22Rv1 (cell line): ENCODE results near the gene LMBR1.

Experiments used
- ZFX ChIP-seq: fragments of 450-650 bp; IDR thresholded peaks from 2 replicates; pipeline ENCODE4 v1.6.1; 2017; ENCODE audit warnings: antibody characterized with exemption, borderline replicate concordance
- TF ChIP-seq, protein P1 (sequence below): fragments of 450-650 bp; IDR thresholded peaks from 2 replicates; pipeline ENCODE4 v1.5.1; 2017; ENCODE audit warnings: mild to moderate bottlenecking

- TF ChIP-seq, protein P1, sequence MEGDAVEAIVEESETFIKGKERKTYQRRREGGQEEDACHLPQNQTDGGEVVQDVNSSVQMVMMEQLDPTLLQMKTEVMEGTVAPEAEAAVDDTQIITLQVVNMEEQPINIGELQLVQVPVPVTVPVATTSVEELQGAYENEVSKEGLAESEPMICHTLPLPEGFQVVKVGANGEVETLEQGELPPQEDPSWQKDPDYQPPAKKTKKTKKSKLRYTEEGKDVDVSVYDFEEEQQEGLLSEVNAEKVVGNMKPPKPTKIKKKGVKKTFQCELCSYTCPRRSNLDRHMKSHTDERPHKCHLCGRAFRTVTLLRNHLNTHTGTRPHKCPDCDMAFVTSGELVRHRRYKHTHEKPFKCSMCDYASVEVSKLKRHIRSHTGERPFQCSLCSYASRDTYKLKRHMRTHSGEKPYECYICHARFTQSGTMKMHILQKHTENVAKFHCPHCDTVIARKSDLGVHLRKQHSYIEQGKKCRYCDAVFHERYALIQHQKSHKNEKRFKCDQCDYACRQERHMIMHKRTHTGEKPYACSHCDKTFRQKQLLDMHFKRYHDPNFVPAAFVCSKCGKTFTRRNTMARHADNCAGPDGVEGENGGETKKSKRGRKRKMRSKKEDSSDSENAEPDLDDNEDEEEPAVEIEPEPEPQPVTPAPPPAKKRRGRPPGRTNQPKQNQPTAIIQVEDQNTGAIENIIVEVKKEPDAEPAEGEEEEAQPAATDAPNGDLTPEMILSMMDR = no peak
- no peak for TF ChIP-seq ZFX
Observed at GRCh38 chr7:156735851-156736250, 157.1 kb downstream of the LMBR1 start.
